GM21619 (cell line): Measurements from ENCODE around the gene KRT12.

ENCODE experiments used
- ATAC-seq: cut with Tn5 transposase; IDR thresholded peaks from one replicate; pipeline ENCODE4 v1.9.1; 2021; ENCODE audit not compliant: unreplicated experiment

KRT12 gene

DNA sequence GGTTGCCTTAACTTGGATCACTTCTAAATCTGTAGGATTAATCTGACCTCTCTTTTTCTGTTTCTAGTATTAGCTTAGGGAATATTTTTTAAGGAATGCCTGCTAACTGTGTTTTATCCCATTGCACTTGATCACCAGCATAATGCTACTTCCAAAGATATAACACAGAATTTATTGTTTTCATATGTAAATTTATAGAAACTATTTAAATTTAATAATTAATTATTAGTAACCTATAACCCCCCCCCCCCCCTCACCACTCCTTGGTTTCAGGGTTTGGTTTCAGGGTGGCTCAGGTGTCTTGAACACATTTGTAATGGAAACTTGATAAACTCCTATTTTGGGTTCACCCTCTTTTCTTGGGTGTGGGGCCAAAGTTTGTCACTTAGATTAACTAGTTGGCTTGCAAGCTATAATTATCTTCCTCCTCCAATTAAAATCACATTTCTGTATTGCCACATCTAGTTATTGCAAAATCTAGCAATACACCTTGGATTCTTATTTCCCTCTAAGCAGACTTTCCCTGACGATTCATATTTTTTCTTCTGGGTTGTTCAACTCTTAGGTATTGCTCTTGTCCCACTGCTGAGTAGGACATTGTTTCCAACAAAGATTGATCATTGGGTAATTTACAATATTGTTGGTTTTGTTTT lies 18.3 kb downstream of the KRT12 start:
- no peak for ATAC-seq

DNA sequence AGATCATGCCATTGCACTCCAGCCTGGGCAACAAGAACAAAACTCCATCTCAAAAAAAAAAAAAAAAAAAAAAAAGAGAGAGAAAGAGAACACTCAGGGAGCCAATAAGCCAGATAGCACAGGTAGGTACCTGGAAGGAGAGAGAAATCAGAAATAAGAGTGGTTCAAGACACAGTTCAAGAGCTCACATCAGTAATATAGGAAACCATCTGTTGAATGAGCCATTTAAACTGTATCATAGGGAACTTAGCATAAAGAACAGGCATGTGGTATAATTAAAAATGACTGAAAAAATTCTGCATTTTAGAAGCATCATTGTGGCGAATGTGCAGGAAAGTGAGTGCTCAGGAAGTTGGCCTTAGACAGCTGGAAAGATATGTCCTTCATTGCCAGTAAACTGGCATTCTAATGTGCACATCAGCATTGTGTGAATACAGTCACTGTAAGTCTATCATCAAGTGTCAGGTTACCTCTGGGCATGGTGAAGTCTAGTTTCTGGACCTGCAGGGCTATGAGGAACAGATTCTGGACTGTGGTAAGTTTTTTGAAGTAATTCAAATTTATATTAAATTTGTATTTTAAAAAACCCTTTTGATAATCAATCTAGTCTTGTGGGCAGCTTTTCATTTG lies 20.4 kb downstream of the KRT12 start:
- ATAC-seq = no peak

DNA sequence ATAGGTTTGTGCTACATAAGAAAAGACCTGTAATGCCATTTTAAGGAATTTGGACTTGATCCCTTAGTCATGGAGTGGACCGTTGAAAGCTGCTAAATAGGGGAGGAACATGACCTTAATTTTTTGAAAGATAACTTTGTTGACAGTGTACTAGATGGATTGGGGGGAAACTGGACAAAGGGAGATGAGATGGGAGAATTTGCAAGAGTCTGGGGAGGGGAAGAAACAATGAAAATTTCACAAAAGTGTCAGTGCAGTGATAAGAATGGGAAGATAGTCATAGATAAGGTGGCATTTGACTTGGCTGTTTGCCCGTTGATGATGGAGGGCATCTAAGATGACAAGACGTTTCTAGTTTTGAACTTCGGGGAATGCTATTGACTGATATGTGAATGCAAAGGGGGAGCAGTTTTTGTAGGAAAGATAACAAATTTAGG lies 22.3 kb downstream of the KRT12 start:
- no peak for ATAC-seq

DNA sequence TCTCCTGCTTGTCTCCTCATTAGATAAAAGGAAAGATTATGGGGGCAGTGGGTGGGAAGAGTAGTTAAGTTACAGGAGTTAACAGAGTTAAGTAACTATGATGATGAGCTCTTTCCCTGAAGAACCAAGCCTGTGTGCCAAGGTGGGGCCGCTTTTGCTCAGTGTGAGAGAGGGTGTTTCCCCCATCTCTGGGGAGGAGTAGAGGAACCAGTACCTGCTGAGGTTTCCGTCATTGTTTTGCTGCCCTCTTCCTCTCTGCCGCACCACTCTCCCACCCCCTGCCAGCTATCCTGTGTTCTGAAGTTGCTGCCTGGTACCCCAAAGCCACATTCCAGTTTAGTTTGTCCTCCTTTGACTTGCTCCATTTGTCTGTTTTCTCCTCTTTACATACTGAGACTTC lies 23.8 kb downstream of the KRT12 start:
- ATAC-seq = no peak

DNA sequence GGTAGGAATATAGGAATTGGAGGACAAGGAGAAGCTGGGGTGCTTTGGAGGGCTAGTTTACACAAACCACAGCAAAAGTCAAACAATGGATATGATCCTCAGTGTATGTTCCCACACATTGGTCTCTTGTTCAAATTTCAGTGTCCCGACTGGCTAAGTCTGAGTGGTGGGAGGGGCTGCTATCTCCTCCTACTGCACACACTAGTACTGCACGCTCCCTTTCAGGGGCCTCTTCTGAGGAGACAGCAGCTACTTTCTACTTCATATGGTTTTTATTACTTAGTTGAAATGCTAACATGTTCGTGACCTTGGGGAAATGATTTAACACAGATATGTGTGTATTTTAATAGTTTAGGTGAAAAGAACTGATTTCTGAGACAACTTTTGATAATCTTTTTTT lies 25.8 kb downstream of the KRT12 start:
- no peak for ATAC-seq

DNA sequence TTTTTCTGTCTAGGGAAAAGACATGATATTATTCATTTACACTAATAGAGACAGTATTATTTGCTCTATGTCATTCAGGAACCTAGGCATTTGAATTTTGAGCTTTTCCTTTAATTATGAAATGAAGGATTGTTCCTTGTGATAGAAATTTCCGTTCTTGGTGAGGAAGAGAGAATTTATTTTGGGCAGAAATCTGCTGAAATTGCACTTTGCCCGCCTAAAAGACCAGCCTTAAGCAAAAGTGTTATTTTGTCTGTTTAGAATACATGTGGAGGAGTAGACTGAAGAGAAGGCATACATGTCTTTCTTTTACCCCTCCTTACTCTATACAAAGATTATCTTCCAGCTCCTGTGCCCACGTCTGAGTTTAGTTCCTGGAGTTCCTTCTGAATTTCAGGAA lies 27.8 kb downstream of the KRT12 start:
- ATAC-seq = no peak

DNA sequence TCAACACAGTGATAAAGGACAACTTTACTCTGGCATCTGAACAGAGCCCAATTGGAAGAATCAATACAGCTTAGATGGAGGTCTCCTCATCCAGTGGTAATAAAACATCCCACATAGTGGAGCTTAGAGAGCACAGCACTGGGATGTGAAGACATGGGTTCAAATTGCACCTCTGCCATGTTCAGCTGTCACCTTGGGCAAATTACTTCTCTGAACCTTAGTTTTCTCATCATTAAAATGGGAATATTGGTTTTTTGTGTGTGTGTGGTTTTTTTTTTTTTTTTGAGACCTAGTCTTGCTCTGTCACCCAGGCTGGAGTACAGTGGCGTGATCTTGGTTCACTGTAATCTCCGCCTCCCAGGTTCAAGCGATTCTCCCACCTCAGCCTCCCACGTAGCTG lies 31.0 kb downstream of the KRT12 start:
- no peak for ATAC-seq

DNA sequence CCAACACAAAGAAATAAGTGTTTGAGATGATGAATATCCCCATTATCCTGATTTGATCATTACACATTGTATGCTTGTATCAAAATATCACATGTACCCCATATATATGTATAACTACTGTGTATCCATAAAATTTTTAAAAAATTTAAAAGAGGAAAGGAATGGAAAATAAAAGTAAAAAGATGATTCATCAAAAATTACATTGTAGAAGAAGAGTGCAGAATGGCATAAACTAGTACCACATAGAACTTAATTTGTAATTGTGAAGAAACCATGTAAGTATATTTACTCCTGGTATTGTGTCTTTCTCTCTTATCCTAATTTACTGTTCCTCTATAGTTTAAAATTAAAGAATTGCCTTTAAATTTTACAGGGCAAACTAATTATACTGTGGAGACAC lies 33.1 kb downstream of the KRT12 start:
- no peak for ATAC-seq

DNA sequence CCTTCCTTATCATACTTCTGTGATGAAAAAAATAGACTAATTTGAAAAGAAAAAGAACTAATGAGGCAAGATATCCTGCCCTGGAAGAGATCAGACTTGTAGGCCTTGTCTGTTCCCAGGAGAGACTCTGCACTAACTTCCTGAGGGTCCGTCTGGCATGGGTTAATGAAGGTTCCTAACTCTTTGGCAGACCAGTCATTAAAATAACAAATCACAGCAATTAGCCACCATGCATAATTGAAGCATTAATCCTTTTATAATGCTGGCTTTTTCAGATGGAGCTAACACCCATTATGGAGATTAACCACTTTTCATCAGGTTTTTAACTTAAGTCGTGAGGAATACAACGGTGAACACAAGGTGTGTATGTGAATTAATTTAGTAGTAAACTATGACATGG lies 34.2 kb downstream of the KRT12 start:
- ATAC-seq = no peak

DNA sequence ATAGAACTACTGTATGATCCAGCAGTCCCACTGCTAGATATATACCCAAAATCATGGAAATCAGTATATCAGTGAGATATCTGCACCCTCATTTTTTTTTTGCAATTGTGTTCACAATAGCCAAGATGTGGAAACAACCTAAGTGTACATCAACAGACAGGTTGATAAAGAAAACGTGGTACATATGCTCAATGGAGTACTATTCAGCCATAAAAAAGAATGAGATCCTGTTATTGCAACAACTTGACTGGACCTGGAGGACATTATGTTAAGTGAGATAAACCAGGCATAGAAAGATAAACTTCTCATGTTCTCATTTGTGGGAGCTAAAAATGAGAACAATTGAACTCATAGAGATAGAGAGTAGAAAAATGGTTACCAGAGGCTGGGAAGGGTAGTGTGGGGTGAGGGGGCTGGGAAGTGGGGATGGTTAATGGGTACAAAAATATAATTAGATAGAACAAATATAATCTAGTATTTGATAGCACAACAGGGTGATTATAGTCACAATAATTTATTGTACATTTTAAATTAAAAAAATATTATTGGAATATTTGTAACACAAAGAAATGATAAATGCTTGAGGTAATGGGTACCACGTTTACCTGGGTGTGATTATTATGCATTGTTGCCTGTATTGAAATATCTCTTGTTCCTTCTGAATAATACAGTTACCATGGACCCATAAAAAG lies 36.8 kb downstream of the KRT12 start:
- no peak for ATAC-seq

DNA sequence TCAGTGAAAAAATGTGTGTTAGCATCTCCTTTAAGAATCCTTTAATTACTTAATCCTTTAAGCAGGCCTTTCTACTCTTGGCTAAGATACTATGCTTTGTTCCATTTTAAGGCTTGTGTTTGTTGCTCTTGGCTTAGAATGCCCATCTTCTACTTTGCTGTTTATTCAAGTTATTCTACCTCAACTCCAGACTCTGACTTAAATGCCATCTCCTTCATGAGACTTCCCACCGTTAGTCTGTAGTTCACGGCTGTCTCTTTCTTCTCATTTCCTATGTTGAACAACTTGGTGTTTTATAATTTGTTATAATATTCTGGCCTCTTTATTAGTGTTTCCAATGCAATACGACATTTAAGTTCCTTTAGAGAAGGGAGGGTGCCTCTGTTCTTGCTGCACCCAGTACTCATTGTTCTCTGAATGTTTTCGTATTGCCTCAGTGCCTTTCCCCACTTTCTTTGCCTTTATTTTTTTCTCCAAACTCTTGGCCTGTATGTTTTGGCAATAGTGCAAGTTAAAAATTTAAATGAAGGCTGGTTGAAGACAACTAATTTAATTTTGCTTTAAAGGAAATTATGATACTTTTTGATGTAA lies 38.5 kb downstream of the KRT12 start:
- ATAC-seq = no peak

DNA sequence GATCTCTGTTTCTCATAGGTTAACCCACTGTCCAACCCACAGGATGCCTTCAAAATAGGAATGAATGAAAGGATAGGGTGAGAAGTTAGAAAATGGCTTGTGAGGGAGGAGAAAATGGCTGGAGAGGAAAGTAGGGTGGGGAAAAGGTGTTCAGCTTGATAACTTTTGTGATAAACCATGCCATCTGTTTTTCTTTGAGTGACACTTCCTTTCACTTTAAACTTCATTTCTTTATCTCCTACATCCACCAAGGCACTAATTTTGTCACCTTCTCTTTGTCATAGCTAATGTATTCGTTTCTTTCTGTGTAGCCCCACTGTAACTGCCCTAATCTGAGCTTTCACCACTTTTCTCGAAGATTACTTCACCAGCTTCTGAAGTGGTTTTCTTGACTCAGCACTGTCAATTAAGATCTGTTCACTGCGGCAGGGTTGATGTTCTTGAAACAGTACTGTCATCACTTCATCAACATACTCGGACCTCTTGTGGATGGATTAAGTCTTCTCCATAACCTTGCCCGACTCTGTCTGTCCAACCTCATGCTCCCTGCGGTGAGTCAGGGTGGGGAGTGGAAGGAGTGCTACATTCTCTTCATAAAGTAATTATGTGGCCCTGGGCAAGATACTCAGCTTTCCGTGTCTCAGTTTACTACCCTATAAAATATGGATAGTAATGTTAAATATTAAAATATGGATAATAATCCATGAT lies 39.1 kb downstream of the KRT12 start:
- ATAC-seq = no peak

DNA sequence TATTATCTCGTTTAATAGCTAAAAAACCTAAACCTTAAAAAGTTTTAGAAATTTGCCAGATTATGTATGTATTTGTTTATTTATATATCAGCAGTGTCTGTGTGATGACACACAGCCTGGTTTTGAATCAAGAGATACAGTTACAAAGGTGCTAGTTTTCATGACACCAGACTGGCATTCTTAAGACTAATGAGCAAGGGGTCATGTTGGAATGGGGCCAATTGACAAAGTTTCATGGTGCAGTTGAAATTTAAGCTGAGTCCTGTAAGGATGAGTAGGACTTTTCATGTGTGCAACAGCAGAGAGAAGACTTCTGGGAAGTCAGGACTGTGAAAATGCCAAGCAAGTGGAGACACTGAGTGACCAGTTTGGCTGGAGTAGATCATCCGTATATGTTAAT lies 41.4 kb downstream of the KRT12 start:
- no peak for ATAC-seq

DNA sequence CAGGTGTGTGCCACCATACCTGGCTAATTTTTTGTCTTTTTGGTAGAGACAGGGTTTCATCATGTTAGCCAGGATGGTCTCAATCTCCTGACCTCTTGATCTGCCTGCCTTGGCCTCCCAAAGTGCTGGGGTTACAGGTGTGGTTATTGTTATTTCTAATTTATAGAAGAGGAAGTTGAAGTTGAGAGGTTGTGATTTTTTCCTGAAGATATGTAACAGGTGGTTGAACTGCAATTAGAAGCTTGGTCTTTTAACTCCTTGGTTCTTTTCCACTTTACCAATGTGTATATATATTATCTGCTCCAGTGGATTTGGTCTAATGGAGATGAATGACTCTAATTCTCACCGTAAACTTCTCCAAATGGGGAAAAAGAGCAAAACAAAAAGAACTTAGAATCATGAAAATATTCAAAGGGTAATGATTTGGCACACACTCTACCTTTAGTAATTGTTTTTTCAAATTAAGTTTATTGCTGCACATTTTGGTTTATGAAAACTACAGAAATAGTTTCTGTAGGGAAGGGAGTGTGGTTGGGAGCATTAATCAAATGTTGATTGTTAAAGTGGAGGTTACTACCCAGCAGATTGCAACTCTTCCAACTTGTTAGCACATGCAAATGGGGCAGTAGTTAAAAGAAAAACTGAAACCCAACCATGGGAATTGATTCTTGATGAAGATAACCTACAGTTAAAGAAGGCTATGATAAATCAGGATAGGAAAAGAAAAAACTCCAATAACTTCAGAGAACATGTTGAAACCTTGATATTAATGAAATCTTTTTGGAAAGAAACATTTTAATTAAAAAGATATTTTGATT lies 42.8 kb downstream of the KRT12 start:
- ATAC-seq = no peak

DNA sequence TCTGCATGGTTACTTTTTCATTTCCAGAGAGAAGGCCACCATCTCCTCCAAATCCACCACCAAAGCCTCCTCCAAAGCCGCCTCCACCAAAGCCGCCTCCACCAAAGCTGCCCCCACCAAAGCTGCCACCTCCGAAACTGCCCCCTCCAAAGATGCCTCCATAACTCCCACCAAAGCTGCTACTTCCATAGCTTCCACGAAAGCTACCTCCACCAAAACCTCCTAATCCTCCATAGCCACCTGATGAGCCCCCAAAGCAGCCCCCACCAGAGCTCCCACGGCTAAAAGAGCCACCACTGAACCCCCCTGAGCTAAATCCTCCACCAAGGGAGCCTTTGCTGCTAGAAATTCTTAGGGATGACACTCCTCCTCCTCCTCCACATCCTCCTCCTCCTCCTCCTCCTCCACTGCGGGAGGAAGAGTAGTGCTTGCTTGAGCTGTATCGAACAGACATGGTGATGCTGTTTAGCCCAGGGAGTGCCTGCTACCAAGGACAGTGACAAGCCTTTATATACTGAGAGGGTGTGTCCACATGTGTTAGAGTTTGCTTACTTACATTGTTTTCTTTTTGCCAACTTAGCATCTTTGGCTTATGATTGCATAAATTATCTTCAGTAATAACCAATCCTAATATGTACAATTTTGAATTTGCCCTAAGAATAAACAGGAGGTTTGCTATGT lies 44.8 kb downstream of the KRT12 start, which contains the start of gene KRT10:
Gene KRT10, minus strand, starts transcription at position 483 of the 681 bp plus-strand sequence. Its CDS starts 29 bp downstream, at position 454.
- no peak for ATAC-seq

DNA sequence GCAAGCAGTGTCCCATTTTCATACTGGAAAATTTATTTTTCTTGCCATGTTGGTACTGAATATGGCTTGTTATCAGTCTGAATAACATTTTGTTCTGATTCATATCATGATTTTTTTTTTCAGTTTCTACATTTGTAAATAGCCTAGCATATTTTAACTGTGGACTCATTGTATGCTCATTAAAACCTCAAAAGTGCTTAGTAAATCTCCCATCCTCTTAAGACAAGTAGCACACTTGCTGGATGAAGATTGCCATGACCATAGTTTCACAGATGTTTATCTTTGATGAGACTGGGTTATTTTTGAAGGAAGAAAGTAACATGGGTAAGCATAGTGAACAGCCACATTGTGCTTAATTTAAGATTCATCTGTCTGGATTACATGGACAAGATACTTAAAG lies 45.5 kb downstream of the KRT12 start:
- ATAC-seq = no peak

DNA sequence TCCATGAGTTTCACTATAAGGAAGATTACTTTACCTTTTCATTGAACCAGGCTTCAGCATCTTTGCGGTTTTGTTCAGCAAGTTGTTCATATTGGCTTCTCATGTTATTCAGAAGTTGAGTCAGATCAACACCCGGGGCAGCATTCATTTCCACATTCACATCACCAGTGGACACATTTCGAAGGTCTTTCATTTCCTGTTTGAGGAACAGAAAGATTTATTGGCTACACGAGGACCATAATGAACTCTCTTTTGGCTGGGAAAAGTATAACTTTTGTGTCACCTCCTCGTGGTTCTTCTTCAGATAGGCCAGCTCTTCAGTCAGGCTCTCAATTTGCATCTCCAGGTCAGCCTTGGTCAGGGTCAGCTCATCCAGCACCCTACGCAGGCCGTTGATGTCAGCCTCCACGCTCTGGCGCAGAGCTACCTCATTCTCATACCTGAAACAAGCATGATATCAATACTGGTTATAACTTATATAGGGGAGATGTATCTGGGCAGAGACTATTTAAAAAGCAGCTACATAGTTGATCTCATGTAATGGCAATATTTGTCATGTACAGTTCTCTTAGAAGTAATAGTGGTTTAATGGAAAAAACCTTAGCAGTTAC lies 46.7 kb downstream of the KRT12 start:
- ATAC-seq = no peak

DNA sequence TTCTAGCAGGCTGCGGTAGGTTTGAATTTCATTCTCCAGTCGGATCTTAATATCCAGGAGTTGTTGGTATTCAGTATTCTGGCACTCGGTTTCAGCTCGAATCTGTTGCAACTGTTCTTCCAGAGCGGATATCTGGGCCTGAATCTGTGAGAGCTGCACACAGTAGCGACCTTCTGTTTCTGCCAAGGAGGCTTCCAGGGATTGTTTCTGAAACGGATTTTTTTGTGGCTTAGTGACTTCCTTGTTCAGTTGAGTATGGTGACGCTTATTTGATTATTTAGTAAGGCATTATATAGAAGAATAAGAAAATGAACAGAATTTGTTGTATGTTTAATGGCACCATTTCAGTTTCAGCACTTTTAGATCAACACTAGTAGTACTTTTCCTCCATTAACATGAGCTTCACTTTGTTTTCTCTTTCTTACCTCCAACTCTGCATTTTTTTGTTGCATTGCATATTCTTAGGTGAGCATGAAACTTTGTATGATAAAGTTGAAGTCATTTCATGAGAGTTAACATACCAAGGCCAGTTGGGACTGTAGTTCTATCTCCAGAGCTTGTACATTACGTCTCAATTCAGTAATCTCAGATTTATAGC lies 47.4 kb downstream of the KRT12 start:
- ATAC-seq = no peak
